Osteocyte (in vitro differentiated cells): ENCODE results near the gene NXF1. TPM values are rescaled to one million over a fixed set of nuclear protein-coding genes. Genes with fewer than 3 reads are reported as not detected.
A peak's percentile ranks its signal among the peaks of the same experiment; 100 is the strongest.

Experiments
- DNase-seq: peaks from one replicate; pipeline ENCODE4 v3.0.0; 2021; ENCODE audit warnings: mixed read lengths; ENCODE audit not compliant: unreplicated experiment; ENCODE audit errors: extremely low spot score
- H3K27ac Mint-ChIP-seq: one replicate; pipeline ENCODE4 v1.8.0; 2021; ENCODE audit warnings: mild to moderate bottlenecking, mixed read lengths; ENCODE audit not compliant: unreplicated experiment
- H3K27me3 Mint-ChIP-seq: one replicate; pipeline ENCODE4 v1.8.0; 2021; ENCODE audit warnings: mixed read lengths; ENCODE audit not compliant: unreplicated experiment
- H3K36me3 Mint-ChIP-seq: one replicate; pipeline ENCODE4 v1.8.0; 2021; ENCODE audit warnings: mixed read lengths; ENCODE audit not compliant: unreplicated experiment
- H3K4me1 Mint-ChIP-seq: one replicate; pipeline ENCODE4 v1.8.0; 2021; ENCODE audit warnings: mixed read lengths; ENCODE audit not compliant: unreplicated experiment
- H3K4me3 Mint-ChIP-seq: one replicate; pipeline ENCODE4 v1.8.0; 2021; ENCODE audit warnings: mild to moderate bottlenecking, moderate library complexity, mixed read lengths; ENCODE audit not compliant: unreplicated experiment
- H3K9me3 Mint-ChIP-seq: one replicate; pipeline ENCODE4 v1.8.0; 2021; ENCODE audit warnings: mixed read lengths; ENCODE audit not compliant: unreplicated experiment
- long read RNA-seq: library from polyadenylated mRNA; unstranded; transcript quantifications from one replicate; pipeline ENCODE4 v2.0.0, GENCODE V29; 2021
- total RNA-seq: library from RNA; stranded (reverse); gene quantifications from 2 replicates; pipeline ENCODE4 v1.2.1, GENCODE V29; 2021
- TF ChIP-seq, protein P1 (sequence below): fragments of 200-600 bp; sonication (generic); IDR thresholded peaks from 2 replicates; pipeline ENCODE4 v1.5.0; 2021; ENCODE audit warnings: antibody characterized with exemption, mild to moderate bottlenecking, moderate library complexity

The NXF1 gene
- 92.4 and 97.5 TPM in 2 replicates for total RNA-seq
- long read RNA-seq, full-length matches to known transcripts: 216 of 256 reads
- long read RNA-seq, partial matches to known transcripts: 23 of 256 reads
- long read RNA-seq, other reads (novel, unspliced or antisense): 17 of 256 reads

DNA sequence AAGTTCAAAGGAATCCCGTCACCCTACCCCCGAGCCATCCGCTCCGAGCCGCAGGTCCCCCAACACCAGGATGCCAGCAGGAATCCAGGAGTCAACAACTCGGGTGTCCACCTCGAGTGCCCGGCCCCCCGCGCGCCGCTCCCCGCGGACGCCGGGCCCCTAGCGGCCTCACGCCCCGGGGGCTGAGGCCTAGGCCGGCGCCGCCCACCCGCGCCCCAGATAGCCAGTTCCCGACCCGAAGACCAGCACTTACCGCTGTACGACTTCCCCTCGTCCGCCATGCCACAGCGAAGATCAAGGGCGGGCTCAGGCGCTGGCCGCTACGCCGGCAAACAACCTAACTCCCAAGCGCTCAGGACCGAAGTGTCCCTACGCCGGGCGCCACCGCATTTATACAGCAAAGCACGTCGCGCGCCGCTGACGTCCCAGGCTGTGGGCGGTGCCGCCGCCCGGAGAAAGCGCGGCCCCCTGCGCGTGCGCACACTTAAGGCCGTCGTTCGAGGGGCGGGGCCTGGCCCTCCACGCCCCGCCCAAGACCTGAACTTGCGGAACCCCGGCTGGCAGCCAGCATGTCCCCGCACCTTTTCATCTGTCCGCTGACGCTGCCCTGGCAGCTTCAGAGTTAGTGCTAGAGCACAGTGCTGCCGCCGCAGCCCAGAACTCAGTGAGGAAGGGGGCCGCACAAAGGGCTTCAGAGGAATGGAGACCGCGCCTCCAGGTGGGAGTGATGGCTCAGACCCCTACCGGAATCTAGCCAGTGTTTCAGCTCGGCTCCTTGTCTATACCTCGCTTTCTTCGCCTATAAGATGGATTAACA, at the start of gene NXF1:
TSS of gene NXF1 (minus strand) at position 365 of the 817 bp plus-strand sequence. CDS start at position 281, 84 bp downstream.
- Mint-ChIP-seq H3K4me3 (peak within 1 kb of the TSS; percentile 98), H3K36me3 (peaks cover 24% of the 10 kb centered on the region), H3K4me1 (peaks cover 24% of the 10 kb centered on the region), H3K9me3 (no peaks in the 10 kb centered on the region), H3K27me3 (no peaks in the 10 kb centered on the region), H3K27ac (peak within 1 kb of the TSS; percentile 98)
- TF ChIP-seq, protein P1, sequence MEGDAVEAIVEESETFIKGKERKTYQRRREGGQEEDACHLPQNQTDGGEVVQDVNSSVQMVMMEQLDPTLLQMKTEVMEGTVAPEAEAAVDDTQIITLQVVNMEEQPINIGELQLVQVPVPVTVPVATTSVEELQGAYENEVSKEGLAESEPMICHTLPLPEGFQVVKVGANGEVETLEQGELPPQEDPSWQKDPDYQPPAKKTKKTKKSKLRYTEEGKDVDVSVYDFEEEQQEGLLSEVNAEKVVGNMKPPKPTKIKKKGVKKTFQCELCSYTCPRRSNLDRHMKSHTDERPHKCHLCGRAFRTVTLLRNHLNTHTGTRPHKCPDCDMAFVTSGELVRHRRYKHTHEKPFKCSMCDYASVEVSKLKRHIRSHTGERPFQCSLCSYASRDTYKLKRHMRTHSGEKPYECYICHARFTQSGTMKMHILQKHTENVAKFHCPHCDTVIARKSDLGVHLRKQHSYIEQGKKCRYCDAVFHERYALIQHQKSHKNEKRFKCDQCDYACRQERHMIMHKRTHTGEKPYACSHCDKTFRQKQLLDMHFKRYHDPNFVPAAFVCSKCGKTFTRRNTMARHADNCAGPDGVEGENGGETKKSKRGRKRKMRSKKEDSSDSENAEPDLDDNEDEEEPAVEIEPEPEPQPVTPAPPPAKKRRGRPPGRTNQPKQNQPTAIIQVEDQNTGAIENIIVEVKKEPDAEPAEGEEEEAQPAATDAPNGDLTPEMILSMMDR: peak; percentile 15
- peak; percentile 99 for DNase-seq

DNA sequence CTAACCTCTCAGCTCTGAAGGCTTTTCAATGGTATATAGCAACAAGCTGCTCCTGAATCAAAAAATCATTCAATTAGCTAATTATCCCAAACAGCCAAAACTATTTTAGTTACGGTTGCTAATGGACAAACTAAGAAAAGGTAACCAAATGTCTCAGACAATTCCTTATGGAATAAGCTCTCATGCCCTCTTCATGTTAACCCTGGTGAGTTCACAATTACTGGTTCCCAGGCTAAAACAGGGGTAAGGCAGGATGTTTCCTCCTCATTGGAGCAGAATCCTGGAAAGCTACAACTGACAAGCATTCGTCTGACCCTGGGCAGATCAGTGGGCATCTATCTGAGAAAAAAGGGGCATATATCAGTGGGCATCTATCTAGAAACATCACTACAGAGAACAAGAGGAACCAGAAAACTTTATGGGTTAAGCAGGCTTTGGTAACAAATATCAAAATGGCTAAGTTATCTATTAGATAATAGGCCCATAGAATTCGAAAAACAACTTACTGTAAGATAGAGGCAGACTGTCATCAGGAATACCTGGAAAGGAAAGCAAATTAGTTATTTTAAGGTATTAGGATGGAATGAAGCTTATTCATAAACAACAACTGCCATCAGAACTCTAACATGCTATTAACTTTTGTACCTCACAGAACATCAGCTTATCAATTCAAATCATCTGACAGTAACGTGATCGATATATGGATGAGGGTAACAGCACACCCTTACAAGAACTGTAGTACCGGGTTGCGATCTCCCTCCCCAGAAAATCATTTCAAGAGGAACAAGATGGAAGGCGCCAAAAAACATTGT, 49.0 kb upstream of the NXF1 start:
- peak overlapping the region; percentile 93 for H3K27ac Mint-ChIP-seq
- peaks cover 50% of the 10 kb centered on the region for H3K4me1 Mint-ChIP-seq
- H3K27me3 Mint-ChIP-seq: no peaks in the 10 kb centered on the region
- H3K4me3 Mint-ChIP-seq: peak overlapping the region; percentile 95
- H3K9me3 Mint-ChIP-seq: no peaks in the 10 kb centered on the region
- no peak for DNase-seq
- H3K36me3 Mint-ChIP-seq: peaks cover 37% of the 10 kb centered on the region
- TF ChIP-seq, protein P1: no peak

GRCh38 chr11:62853279-62853965, 48.2 kb upstream of the NXF1 start:
- Mint-ChIP-seq H3K4me1 (peaks cover 48% of the 10 kb centered on the region), H3K27ac (peak overlapping the region; percentile 43), H3K9me3 (no peaks in the 10 kb centered on the region), H3K27me3 (no peaks in the 10 kb centered on the region), H3K36me3 (peaks cover 37% of the 10 kb centered on the region), H3K4me3 (peak overlapping the region; percentile 95)
- TF ChIP-seq, protein P1: no peak
- no peak for DNase-seq

DNA sequence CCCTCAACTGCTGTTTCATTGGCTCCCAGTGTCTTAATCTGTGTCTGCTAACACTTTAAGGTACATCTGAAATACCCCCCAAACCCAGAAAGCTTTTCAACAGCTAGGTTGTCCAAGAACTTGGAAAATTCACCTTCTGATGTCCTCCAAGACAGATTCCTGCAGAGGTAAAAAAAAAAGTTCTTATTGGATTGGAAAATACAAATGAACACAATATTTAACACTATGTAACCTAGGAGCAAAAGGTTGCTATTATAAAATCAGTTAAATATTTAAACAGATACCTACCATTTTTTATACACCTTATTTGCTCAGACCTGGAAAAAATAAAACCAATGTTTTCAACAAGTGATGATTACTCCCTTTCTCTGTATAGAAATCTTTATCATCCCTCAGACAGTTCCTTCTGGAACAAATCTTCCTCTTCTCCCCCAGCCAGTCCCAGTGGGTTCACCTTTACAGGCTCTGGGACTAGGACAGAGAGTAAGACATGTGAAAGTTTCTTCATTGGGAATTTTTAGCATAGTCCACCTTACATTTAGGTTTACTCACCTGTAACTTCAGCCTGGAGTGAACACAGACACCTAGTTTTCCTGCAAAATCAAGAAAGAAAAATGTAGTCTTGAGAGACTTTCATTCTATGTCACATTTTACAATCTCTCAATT, 47.4 kb upstream of the NXF1 start:
- Mint-ChIP-seq H3K36me3 (peaks cover 37% of the 10 kb centered on the region), H3K27ac (no peak overlapping the region), H3K4me3 (no peak overlapping the region)

More for the DNA sequence above, 47.4 kb upstream of the NXF1 start:
- H3K4me1 Mint-ChIP-seq: peaks cover 40% of the 10 kb centered on the region
- no peaks in the 10 kb centered on the region for H3K9me3 Mint-ChIP-seq
- TF ChIP-seq, protein P1: no peak
- DNase-seq: no peak
- H3K27me3 Mint-ChIP-seq: no peaks in the 10 kb centered on the region
